ENCODE measurements around the gene PSMB1.

Gene PSMB1

GRCh38 chr6:170524172-170524502 lies 29.0 kb downstream of the PSMB1 start:
- no peak overlapping the region for H3K27ac ChIP-seq
- H3K27me3 ChIP-seq (replicated peaks): no peaks in the 10 kb centered on the region
- TF ChIP-seq CTCF (IDR thresholded peaks at IDR 0.05; ENCODE audit: low read depth, low read length, missing control alignments): no peak
- in situ Hi-C loops (cut with HindIII; ENCODE audit: low pct_ligation_motif_present, low sequenced_read_pairs): no loop called here
- H3K36me3 ChIP-seq (replicated peaks): no peaks in the 10 kb centered on the region
- no peak overlapping the region for H3K4me3 ChIP-seq (ENCODE audit: low read depth, low read length)
- DNase-seq: no peak

GRCh38 chr6:170523256-170524171 lies 29.6 kb downstream of the PSMB1 start:
- Histone ChIP-seq H3K27ac (no peak overlapping the region), H3K36me3 (replicated peaks) (no peaks in the 10 kb centered on the region), H3K4me3 (ENCODE audit: low read depth, low read length) (no peak overlapping the region), H3K27me3 (replicated peaks) (no peaks in the 10 kb centered on the region)
- no peak for TF ChIP-seq CTCF (IDR thresholded peaks at IDR 0.05; ENCODE audit: low read depth, low read length, missing control alignments)
- in situ Hi-C loops (cut with HindIII; ENCODE audit: low pct_ligation_motif_present, low sequenced_read_pairs): no loop called here
- DNase-seq: no peak

GRCh38 chr6:170522565-170523183 lies 30.4 kb downstream of the PSMB1 start:
- Histone ChIP-seq H3K36me3 (replicated peaks) (no peaks in the 10 kb centered on the region), H3K27me3 (replicated peaks) (no peaks in the 10 kb centered on the region), H3K4me3 (ENCODE audit: low read depth, low read length) (no peak overlapping the region), H3K27ac (no peak overlapping the region)
- no peak for DNase-seq
- TF ChIP-seq CTCF (IDR thresholded peaks at IDR 0.05; ENCODE audit: low read depth, low read length, missing control alignments): peak; percentile 69
- in situ Hi-C loops (cut with HindIII; ENCODE audit: low pct_ligation_motif_present, low sequenced_read_pairs): no loop called here

GRCh38 chr6:170516783-170517616 lies 36.1 kb downstream of the PSMB1 start:
- peak; percentile 71 for DNase-seq
- H3K4me3 ChIP-seq (ENCODE audit: low read depth, low read length): no peak overlapping the region
- in situ Hi-C loops (cut with HindIII; ENCODE audit: low pct_ligation_motif_present, low sequenced_read_pairs): no loop called here

GRCh38 chr6:170514908-170515307 lies 38.2 kb downstream of the PSMB1 start:
- H3K4me3 ChIP-seq (ENCODE audit: low read depth, low read length): no peak overlapping the region
- no peak for TF ChIP-seq CTCF (IDR thresholded peaks at IDR 0.05; ENCODE audit: low read depth, low read length, missing control alignments)
- no peaks in the 10 kb centered on the region for H3K36me3 ChIP-seq (replicated peaks)
- no peak overlapping the region for H3K27ac ChIP-seq
- in situ Hi-C loops (cut with HindIII; ENCODE audit: low pct_ligation_motif_present, low sequenced_read_pairs): no loop called here
- DNase-seq: no peak
- H3K27me3 ChIP-seq (replicated peaks): no peaks in the 10 kb centered on the region

More at GRCh38 chr6:170516783-170517616, 36.1 kb downstream of the PSMB1 start:
- Histone ChIP-seq H3K27ac (no peak overlapping the region), H3K36me3 (replicated peaks) (no peaks in the 10 kb centered on the region), H3K27me3 (replicated peaks) (no peaks in the 10 kb centered on the region)
- TF ChIP-seq CTCF (IDR thresholded peaks at IDR 0.05; ENCODE audit: low read depth, low read length, missing control alignments): peak; percentile 88

All from brain microvascular endothelial cell (primary cell).